GM12891 (cell line): ENCODE results near the gene TMEM200B.

Experiments
- POLR2A ChIP-seq: IDR thresholded peaks from 2 replicates; pipeline ENCODE4 v1.6.1; 2011; ENCODE audit warnings: low read depth, low read length, control low read depth
- POLR2AphosphoS5 ChIP-seq: IDR thresholded peaks from 2 replicates; pipeline ENCODE4 v1.6.1; 2011; ENCODE audit warnings: low read depth, low read length, control low read depth

GRCh38 chr1:29125788-29126187, 2.1 kb upstream of the TMEM200B start:
- no peak for TF ChIP-seq POLR2AphosphoS5
- no peak for TF ChIP-seq POLR2A
